ENCODE measurements around the gene SF3A1. TPM values are rescaled to one million over a fixed set of nuclear protein-coding genes. Genes with fewer than 3 reads are reported as not detected.

The SF3A1 gene
- total and polyA plus RNA-seq, 3 donors from 2014 or later = 159 to 272 (median 174) TPM

GRCh38 chr22:30362651-30363281 lies 6.1 kb upstream of the SF3A1 start:
- H3K4me1 ChIP-seq = no peaks in the 10 kb centered on the region
- H3K9me3 ChIP-seq = no peaks in the 10 kb centered on the region
- TF ChIP-seq POLR2A (IDR thresholded peaks at IDR 0.05) = no peak
- TF ChIP-seq, protein P1, sequence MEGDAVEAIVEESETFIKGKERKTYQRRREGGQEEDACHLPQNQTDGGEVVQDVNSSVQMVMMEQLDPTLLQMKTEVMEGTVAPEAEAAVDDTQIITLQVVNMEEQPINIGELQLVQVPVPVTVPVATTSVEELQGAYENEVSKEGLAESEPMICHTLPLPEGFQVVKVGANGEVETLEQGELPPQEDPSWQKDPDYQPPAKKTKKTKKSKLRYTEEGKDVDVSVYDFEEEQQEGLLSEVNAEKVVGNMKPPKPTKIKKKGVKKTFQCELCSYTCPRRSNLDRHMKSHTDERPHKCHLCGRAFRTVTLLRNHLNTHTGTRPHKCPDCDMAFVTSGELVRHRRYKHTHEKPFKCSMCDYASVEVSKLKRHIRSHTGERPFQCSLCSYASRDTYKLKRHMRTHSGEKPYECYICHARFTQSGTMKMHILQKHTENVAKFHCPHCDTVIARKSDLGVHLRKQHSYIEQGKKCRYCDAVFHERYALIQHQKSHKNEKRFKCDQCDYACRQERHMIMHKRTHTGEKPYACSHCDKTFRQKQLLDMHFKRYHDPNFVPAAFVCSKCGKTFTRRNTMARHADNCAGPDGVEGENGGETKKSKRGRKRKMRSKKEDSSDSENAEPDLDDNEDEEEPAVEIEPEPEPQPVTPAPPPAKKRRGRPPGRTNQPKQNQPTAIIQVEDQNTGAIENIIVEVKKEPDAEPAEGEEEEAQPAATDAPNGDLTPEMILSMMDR (IDR thresholded peaks at IDR 0.05) = no peak
- 66 to 83% methylated on average over 6 to 7 of the region's 7 CpGs for WGBS, 2 donors
- H3K27me3 ChIP-seq = no peaks in the 10 kb centered on the region
- intact Hi-C loops (cut with DNase I; ENCODE audit: low total_unique reads) = no loop called here
- H3K4me3 ChIP-seq = no peak overlapping the region
- H3K36me3 ChIP-seq (ENCODE audit: low read depth, missing control alignments) = no peaks in the 10 kb centered on the region
- H3K27ac ChIP-seq = no peak overlapping the region
- DNase-seq = no peak

DNA sequence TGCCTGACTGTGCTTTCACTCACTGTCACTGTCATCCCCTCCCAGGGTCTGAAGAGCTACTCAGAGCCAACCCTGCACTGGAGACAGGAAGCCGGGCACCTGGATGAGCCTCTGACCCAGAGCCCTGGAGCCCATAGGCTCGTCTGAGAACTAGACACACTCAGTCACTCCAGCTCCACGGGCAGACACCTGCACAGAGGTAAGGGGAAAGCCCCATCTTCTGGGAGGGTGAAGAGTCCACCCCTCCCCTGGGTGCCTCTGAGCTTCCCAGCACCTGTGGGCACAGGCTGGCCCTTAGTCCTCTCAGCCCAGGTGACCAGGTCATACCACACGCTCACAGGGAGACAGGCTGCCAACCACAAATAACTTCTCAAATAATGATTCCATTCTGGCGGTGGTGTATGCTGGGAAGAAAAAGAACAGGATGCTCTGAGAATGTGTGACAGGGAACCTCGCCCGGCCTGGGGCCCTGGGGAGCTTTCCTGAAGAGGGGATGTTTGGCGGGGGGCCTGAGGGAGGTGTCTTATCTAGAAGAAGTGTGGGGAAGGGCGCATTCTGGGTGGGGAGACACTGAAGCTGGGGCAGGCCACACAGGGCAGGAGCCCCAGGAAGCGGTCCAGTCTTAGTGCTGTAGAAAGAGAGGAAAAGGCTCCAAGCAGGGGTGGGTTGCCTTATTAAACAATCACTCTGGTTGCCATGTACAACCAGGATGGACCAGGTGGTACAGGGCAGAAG lies 5.4 kb upstream of the SF3A1 start:
- H3K27me3 ChIP-seq = no peaks in the 10 kb centered on the region
- intact Hi-C loops (cut with DNase I; ENCODE audit: low total_unique reads) = no loop called here
- H3K27ac ChIP-seq = no peak overlapping the region
- WGBS, 2 donors = 74 to 92% methylated on average over 7 to 10 of the region's 10 CpGs
- H3K4me1 ChIP-seq = no peaks in the 10 kb centered on the region
- no peak for TF ChIP-seq POLR2A (IDR thresholded peaks at IDR 0.05)
- TF ChIP-seq, protein P1 (IDR thresholded peaks at IDR 0.05) = no peak
- H3K4me3 ChIP-seq = no peak overlapping the region
- no peaks in the 10 kb centered on the region for H3K36me3 ChIP-seq (ENCODE audit: low read depth, missing control alignments)
- DNase-seq = no peak
- no peaks in the 10 kb centered on the region for H3K9me3 ChIP-seq

DNA sequence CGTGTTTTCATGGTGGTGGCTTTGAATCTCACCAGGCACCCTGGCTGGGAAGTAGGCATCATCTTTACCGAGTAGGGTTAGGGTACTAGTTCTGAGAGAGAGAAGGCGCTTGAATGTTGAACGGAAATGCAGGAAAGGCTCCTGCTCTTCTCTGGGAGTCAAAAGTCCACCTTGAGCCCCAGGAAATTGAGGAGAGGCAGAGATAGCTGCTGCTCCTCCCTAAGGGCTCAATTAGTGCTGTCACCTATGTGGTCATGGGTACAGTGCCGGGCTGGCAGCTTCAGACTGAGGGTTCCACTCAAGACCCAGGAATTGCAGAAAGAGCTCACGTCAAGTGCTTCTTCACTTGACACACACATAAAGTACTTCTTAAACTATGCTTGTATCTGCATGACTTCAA lies 1.8 kb upstream of the SF3A1 start:
- H3K4me3 ChIP-seq = no peak overlapping the region
- intact Hi-C loops (cut with DNase I; ENCODE audit: low total_unique reads) = no loop called here
- no peak overlapping the region for H3K27ac ChIP-seq
- H3K9me3 ChIP-seq = no peaks in the 10 kb centered on the region
- 84 to 90% methylated on average over 6 of the region's 6 CpGs for WGBS, 2 donors
- H3K27me3 ChIP-seq = no peaks in the 10 kb centered on the region
- no peaks in the 10 kb centered on the region for H3K36me3 ChIP-seq (ENCODE audit: low read depth, missing control alignments)
- H3K4me1 ChIP-seq = peaks cover 27% of the 10 kb centered on the region
- no peak for DNase-seq
- TF ChIP-seq, protein P1 (IDR thresholded peaks at IDR 0.05) = no peak
- no peak for TF ChIP-seq POLR2A (IDR thresholded peaks at IDR 0.05)

DNA sequence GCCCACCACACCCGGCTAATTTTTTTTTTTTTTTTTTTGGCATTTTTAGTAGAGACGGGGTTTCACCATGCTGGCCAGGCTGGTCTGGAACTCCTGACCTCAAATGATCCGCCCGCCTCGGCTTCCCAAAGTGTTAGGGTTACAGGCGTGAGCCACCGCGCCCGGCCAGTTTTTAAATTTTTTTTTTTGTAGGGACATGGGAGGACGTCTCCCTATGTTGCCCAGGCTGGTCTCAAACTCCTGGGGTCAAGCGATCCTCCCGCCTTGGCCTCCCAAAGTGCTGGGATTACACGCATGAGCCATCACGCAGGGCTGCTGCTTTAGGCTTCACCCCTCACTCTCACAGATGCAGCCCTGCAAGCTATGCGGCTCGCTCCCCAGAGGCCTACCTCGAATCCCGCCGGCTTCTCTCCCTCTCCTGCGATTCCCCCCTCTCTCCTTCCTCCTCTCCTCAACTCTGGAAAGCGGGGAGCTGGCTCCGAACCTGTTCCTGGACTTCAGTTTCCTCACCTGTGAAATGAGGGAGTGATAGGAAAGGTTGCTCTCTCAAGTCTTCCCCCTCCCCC lies 1.0 kb upstream of the SF3A1 start:
- 36 to 42% methylated on average over 22 of the region's 22 CpGs for WGBS, 2 donors
- H3K27me3 ChIP-seq = no peaks in the 10 kb centered on the region
- intact Hi-C loops (cut with DNase I; ENCODE audit: low total_unique reads) = no loop called here
- H3K9me3 ChIP-seq = no peaks in the 10 kb centered on the region
- H3K27ac ChIP-seq = no peak overlapping the region
- peak overlapping the region; percentile 86 to 93 for H3K4me3 ChIP-seq
- no peaks in the 10 kb centered on the region for H3K36me3 ChIP-seq (ENCODE audit: low read depth, missing control alignments)
- no peak for DNase-seq
- no peak for TF ChIP-seq POLR2A (IDR thresholded peaks at IDR 0.05)
- TF ChIP-seq, protein P1 (IDR thresholded peaks at IDR 0.05) = no peak
- peaks cover 28% of the 10 kb centered on the region for H3K4me1 ChIP-seq

Data from testis (tissue), 3 donors.